ENCODE data around the gene LTB4R. TPM values are rescaled to one million over a fixed set of nuclear protein-coding genes. Genes with fewer than 3 reads are reported as not detected.
A peak's percentile ranks its signal among the peaks of the same experiment; 100 is the strongest.

Gene LTB4R
- total RNA-seq, result 1.6 TPM
- long read RNA-seq, partial matches to known transcripts, result 0 of 3 reads
- long read RNA-seq, other reads (novel, unspliced or antisense), result 0 of 3 reads

- intact Hi-C loops (cut with micrococcal nuclease), result no loop called here
- ATAC-seq (peak; percentile 87), DNase-seq (peak; percentile 87)
Measured at GRCh38 chr14:24310646-24311604, at the start of gene LTB4R. TSS of gene LTB4R (plus strand) at chr14:24311502. CDS start at chr14:24315652, 4,150 bp downstream.

GRCh38 chr14:24261969-24262327, 49.4 kb upstream of the LTB4R start:
- intact Hi-C loops (cut with micrococcal nuclease), result no loop called here

GRCh38 chr14:24262821-24263733, 48.2 kb upstream of the LTB4R start, which contains the start of gene TGM1:
TSS of gene TGM1 (minus strand) at chr14:24263177. CDS start at chr14:24262352, 825 bp downstream.
- intact Hi-C loops (cut with micrococcal nuclease), result no loop called here
- DNase-seq, result no peak
- ATAC-seq, result no peak

More at GRCh38 chr14:24261969-24262327, 49.4 kb upstream of the LTB4R start:
- DNase-seq (no peak), ATAC-seq (no peak)

GRCh38 chr14:24263848-24264247, 47.5 kb upstream of the LTB4R start:
- intact Hi-C loops (cut with micrococcal nuclease), result no loop called here
- no peak for DNase-seq
- no peak for ATAC-seq

GRCh38 chr14:24264298-24264697, 47.0 kb upstream of the LTB4R start:
- DNase-seq (no peak), ATAC-seq (no peak)
- intact Hi-C loops (cut with micrococcal nuclease), result no loop called here

GRCh38 chr14:24266344-24267244, 44.7 kb upstream of the LTB4R start:
- DNase-seq, result no peak
- ATAC-seq, result no peak
- intact Hi-C loops (cut with micrococcal nuclease), result no loop called here

- intact Hi-C loops (cut with micrococcal nuclease), result no loop called here
- ATAC-seq, result no peak
- DNase-seq, result no peak
Measured at GRCh38 chr14:24267516-24267915, 43.8 kb upstream of the LTB4R start.

GRCh38 chr14:24268225-24268624, 43.1 kb upstream of the LTB4R start:
- no peak for DNase-seq
- no peak for ATAC-seq
- intact Hi-C loops (cut with micrococcal nuclease), result no loop called here

GRCh38 chr14:24269368-24269767, 41.9 kb upstream of the LTB4R start:
- ATAC-seq (no peak), DNase-seq (no peak)
- intact Hi-C loops (cut with micrococcal nuclease), result no loop called here

GRCh38 chr14:24269910-24270536, 41.3 kb upstream of the LTB4R start:
- no peak for ATAC-seq
- DNase-seq, result no peak
- intact Hi-C loops (cut with micrococcal nuclease), result no loop called here

- intact Hi-C loops (cut with micrococcal nuclease), result no loop called here
- ATAC-seq (no peak), DNase-seq (no peak)
Measured at GRCh38 chr14:24270537-24271133, 40.7 kb upstream of the LTB4R start.

GRCh38 chr14:24271134-24271833, 40.0 kb upstream of the LTB4R start, which contains the start of gene RABGGTA:
TSS of gene RABGGTA (minus strand) at chr14:24271597. CDS start at chr14:24271115, 482 bp downstream.
- intact Hi-C loops (cut with micrococcal nuclease), result no loop called here
- ATAC-seq (peak; percentile 95), DNase-seq (peak; percentile 93)

- intact Hi-C loops (cut with micrococcal nuclease), result no loop called here
- no peak for DNase-seq
- ATAC-seq, result no peak
Measured at GRCh38 chr14:24271834-24272263, 39.5 kb upstream of the LTB4R start.

- ATAC-seq (no peak), DNase-seq (no peak)
- intact Hi-C loops (cut with micrococcal nuclease), result no loop called here
Measured at GRCh38 chr14:24272467-24272866, 38.8 kb upstream of the LTB4R start.

GRCh38 chr14:24273422-24273998, 37.8 kb upstream of the LTB4R start:
- ATAC-seq (no peak), DNase-seq (no peak)
- intact Hi-C loops (cut with micrococcal nuclease), result no loop called here

GRCh38 chr14:24274101-24274543, 37.2 kb upstream of the LTB4R start:
- DNase-seq (no peak), ATAC-seq (peak; percentile 17)
- intact Hi-C loops (cut with micrococcal nuclease), result no loop called here

GRCh38 chr14:24277071-24277470, 34.2 kb upstream of the LTB4R start:
- intact Hi-C loops (cut with micrococcal nuclease), result no loop called here
- DNase-seq, result no peak
- ATAC-seq, result no peak
